ENCODE results near the gene CYTH3. TPM values are rescaled to one million over a fixed set of nuclear protein-coding genes. Genes with fewer than 3 reads are reported as not detected.
"Not testable (repeated sequence)": the region's sequence is repeated elsewhere in the genome, so short reads cannot be mapped to it uniquely, and the experiment has no call there.

The CYTH3 gene
- total RNA-seq, 1 experiment from 2014 or later: 73.4 TPM

- Mint-ChIP-seq H3K4me1 (ENCODE audit: low read depth, unreplicated experiment) (peaks cover 44% of the 10 kb centered on the region), H3K27me3 (ENCODE audit: unreplicated experiment) (no peaks in the 10 kb centered on the region)
These were observed 41.2 kb downstream of the CYTH3 start for GRCh38 chr7:6231184-6231583.

GRCh38 chr7:6229284-6229683, 43.1 kb downstream of the CYTH3 start:
- DNase-seq; H3K27ac Mint-ChIP-seq (ENCODE audit: unreplicated experiment); H3K9me3 Mint-ChIP-seq (ENCODE audit: low read depth, unreplicated experiment); H3K4me3 Mint-ChIP-seq (ENCODE audit: low read depth, unreplicated experiment); H3K36me3 Mint-ChIP-seq (ENCODE audit: insufficient read depth, unreplicated experiment); BruUV-seq (replicated peaks); H3K27me3 Mint-ChIP-seq (ENCODE audit: unreplicated experiment): not testable (repeated sequence)
- intact Hi-C loops (cut with micrococcal nuclease; ENCODE audit: unreplicated experiment): loop anchor here (5.0 kb wide), 1 partner anchor 43 kb away; the partner anchor contains the start of gene CYTH3
- CTCF ChIA-PET: interaction anchor here (0.6 kb wide), 1 partner anchor 12 kb away, joined by 3 read pairs; no protein-coding TSS in a partner anchor
- peaks cover 47% of the 10 kb centered on the region for H3K4me1 Mint-ChIP-seq (ENCODE audit: low read depth, unreplicated experiment)

More at GRCh38 chr7:6231184-6231583, 41.2 kb downstream of the CYTH3 start:
- no TSS peak for BruUV-seq (replicated peaks)
- intact Hi-C loops (cut with micrococcal nuclease; ENCODE audit: unreplicated experiment): no loop called here
- peaks cover 6% of the 10 kb centered on the region for H3K36me3 Mint-ChIP-seq (ENCODE audit: insufficient read depth, unreplicated experiment)
- TF ChIP-seq CTCF (IDR thresholded peaks at IDR 0.05; ENCODE audit: unreplicated experiment): no peak
- no peak overlapping the region for H3K4me3 Mint-ChIP-seq (ENCODE audit: low read depth, unreplicated experiment)
- no peak for DNase-seq
- CTCF ChIA-PET: interaction anchor here (0.6 kb wide), 2 partner anchors 9 to 234 kb away, joined by 4 to 5 read pairs; no protein-coding TSS in a partner anchor
- H3K27ac Mint-ChIP-seq (ENCODE audit: unreplicated experiment): no peak overlapping the region
- no peaks in the 10 kb centered on the region for H3K9me3 Mint-ChIP-seq (ENCODE audit: low read depth, unreplicated experiment)

GRCh38 chr7:6228361-6229229, 43.8 kb downstream of the CYTH3 start:
- Mint-ChIP-seq H3K9me3 (ENCODE audit: low read depth, unreplicated experiment) (no peaks in the 10 kb centered on the region), H3K27ac (ENCODE audit: unreplicated experiment) (no peak overlapping the region), H3K4me1 (ENCODE audit: low read depth, unreplicated experiment) (peaks cover 42% of the 10 kb centered on the region), H3K27me3 (ENCODE audit: unreplicated experiment) (no peaks in the 10 kb centered on the region), H3K4me3 (ENCODE audit: low read depth, unreplicated experiment) (no peak overlapping the region), H3K36me3 (ENCODE audit: insufficient read depth, unreplicated experiment) (peaks cover 6% of the 10 kb centered on the region)
- no peak for TF ChIP-seq CTCF (IDR thresholded peaks at IDR 0.05; ENCODE audit: unreplicated experiment)
- CTCF ChIA-PET: interaction anchor here (0.6 kb wide), 2 partner anchors 13 to 73 kb away, joined by 3 to 4 read pairs; no protein-coding TSS in a partner anchor
- DNase-seq: no peak
- intact Hi-C loops (cut with micrococcal nuclease; ENCODE audit: unreplicated experiment): loop anchor here (5.0 kb wide), 1 partner anchor 44 kb away; the partner anchor contains the start of gene CYTH3
- no TSS peak for BruUV-seq (replicated peaks)

- intact Hi-C loops (cut with micrococcal nuclease; ENCODE audit: unreplicated experiment): loop anchor here (5.0 kb wide), 1 partner anchor 45 kb away; the partner anchor contains the start of gene CYTH3
- BruUV-seq (replicated peaks): no TSS peak
These were observed 45.1 kb downstream of the CYTH3 start for GRCh38 chr7:6227294-6227846.

More at GRCh38 chr7:6227294-6227846, 45.1 kb downstream of the CYTH3 start:
- no peak overlapping the region for H3K27ac Mint-ChIP-seq (ENCODE audit: unreplicated experiment)
- no peak for DNase-seq
- CTCF ChIA-PET: no interaction called here
- H3K9me3 Mint-ChIP-seq (ENCODE audit: low read depth, unreplicated experiment): no peaks in the 10 kb centered on the region
- H3K4me3 Mint-ChIP-seq (ENCODE audit: low read depth, unreplicated experiment): no peak overlapping the region
- peaks cover 4% of the 10 kb centered on the region for H3K36me3 Mint-ChIP-seq (ENCODE audit: insufficient read depth, unreplicated experiment)
- TF ChIP-seq CTCF (IDR thresholded peaks at IDR 0.05; ENCODE audit: unreplicated experiment): no peak
- H3K27me3 Mint-ChIP-seq (ENCODE audit: unreplicated experiment): no peaks in the 10 kb centered on the region
- H3K4me1 Mint-ChIP-seq (ENCODE audit: low read depth, unreplicated experiment): peaks cover 30% of the 10 kb centered on the region
